ENCODE data around the gene MDH2.

- TF ChIP-seq CTCF (IDR thresholded peaks at IDR 0.05) (no peak), POLR2A (IDR thresholded peaks at IDR 0.05) (no peak)
Observed at GRCh38 chr7:76054123-76055120, 6.5 kb downstream of the MDH2 start.
